GM19397 (cell line): ENCODE measurements around the gene KIFC3.
"Not testable (repeated sequence)": the region's sequence is repeated elsewhere in the genome, so short reads cannot be mapped to it uniquely, and the experiment has no call there.

Source experiments
- ATAC-seq: cut with Tn5 transposase; IDR thresholded peaks from one replicate; pipeline ENCODE4 v1.9.1; 2021; ENCODE audit warnings: mild to moderate bottlenecking, moderate library complexity; ENCODE audit not compliant: unreplicated experiment

The KIFC3 gene

DNA sequence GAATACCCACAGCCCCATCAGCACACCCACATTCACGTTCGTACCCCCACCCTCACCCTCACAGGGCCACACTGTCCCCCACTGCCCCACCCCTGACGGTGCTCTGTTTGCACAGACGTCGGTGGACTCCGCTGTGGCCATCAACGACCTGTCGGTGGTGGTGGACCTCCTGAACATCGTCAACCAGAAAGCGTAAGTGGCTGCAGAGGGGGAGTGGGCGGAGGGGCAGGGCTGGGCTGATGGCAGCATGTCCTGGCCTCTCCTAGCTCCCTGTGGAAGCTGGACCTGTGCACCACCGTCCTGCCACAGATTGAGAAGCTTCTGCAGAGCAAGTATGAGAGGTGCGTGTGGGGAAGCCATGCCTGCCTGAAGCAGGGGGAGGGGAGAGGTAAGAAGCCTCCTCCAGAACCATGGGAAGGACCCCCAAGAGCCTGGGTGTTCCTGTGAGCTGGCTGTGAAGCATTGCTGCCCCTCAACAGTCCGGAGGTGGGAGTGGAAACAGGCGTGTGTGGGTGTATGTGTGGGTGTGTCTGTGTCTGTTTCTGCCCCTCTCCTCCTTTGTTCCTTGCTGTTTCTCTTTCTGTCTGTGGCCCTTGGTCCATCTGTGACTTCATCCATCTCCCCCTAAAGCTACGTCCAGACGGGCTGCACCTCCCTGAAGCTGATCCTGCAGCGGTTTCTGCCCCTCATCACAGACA is 46.4 kb downstream of the KIFC3 start:
- no peak for ATAC-seq

DNA sequence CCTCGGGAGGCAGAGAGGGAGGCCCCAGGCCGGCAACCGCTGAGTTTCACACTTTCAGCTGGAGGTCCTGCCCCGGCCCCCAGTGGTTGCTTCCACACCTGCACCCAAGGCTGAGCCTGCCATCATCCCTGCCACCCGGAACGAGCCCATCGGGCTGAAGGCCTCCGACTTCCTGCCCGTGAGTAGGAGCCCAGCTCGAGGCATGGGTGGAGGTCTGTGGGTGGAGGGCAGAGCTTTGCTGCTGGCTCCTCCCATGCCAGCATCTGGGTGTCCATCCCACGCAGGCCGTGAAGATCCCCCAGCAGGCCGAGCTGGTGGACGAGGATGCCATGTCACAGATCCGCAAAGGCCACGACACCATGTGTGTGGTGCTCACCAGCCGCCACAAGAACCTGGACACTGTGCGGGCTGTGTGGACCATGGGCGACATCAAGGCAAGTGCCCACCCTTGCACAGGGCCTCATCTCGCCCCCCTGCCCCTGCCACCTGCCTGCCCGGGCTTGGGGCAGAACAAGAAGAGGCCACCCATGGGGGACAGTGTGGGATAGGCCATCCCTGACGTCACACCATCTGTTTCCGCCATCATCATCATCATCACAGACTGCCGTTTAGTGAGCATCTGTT is 47.1 kb downstream of the KIFC3 start:
- no peak for ATAC-seq

DNA sequence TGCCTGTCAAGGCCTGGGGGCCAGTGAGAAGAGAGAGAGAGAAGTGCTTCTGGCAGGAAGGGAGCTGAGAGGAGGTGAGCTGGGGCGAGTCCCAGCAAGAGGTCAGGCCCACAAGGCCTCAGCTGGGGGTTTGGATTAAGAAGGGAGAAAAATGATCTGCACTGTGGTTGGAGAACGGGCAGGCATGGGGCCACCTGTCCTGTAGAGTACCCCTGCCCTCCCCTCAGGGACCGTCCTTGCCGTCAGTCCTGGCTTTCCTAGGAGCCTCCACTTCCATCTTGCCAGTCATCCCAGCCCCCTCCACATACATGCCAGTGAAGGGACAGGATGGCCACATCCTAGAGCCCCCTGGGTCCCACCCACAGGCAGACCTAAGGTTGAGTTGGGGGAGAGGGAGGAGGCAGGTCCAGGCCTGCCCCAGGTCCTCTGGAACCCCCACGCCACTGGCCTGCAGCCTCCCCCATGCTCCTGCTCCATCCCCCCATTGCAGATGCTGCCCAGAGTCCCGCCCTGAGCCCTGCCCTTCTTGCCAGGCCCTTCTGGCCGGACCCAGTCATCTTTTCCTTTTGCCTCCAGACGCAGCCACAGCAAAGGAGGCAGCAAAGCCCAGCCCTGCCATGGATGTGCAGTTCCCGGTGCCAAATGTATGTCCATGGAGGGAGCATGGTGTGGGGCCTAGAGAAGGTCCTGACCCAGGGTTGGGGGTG is 47.8 kb downstream of the KIFC3 start:
- no peak for ATAC-seq

DNA sequence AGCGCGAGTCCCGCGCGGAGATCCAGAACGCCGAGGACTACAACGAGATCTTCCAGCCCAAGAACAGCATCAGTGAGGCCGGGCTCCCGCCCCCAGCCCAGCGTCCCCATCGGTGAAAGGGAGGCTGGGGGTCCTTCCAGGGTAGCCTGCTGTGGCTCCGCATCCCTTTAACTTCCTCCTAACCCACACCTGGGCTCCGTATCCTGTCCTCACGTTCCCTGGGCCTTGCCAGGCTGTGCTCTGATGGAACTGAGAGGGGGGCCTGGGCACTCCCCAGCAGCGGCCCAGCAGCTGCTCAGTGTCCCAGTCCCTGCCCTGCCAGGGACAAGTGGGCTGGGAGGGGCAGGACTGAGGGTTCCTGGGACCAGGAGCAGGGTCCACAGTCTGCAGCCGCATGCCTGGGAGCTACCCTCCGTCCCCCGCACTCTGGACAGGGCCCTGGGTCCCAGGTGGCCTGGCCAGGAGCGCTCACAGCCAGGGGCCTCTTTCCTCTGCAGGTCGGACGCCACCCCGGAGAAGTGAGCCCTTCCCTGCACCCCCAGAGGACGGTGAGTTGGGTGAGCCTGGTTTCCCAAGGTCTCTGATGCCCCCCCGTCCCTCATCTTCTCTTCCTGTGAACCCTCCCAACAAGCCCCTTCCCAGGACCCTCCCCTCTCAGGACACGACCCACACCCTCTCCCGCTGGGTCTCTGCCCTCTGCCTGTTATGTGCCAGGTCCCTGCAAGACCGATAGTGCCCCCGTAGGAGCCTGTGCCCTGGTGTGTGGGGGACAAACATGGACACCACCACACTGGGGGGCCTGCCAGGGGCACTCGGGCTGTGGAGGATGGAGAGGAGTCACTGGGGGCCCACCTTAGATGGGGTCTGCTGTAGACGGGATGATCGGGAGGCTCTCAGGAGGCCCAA is 48.6 kb downstream of the KIFC3 start:
- no peak for ATAC-seq

DNA sequence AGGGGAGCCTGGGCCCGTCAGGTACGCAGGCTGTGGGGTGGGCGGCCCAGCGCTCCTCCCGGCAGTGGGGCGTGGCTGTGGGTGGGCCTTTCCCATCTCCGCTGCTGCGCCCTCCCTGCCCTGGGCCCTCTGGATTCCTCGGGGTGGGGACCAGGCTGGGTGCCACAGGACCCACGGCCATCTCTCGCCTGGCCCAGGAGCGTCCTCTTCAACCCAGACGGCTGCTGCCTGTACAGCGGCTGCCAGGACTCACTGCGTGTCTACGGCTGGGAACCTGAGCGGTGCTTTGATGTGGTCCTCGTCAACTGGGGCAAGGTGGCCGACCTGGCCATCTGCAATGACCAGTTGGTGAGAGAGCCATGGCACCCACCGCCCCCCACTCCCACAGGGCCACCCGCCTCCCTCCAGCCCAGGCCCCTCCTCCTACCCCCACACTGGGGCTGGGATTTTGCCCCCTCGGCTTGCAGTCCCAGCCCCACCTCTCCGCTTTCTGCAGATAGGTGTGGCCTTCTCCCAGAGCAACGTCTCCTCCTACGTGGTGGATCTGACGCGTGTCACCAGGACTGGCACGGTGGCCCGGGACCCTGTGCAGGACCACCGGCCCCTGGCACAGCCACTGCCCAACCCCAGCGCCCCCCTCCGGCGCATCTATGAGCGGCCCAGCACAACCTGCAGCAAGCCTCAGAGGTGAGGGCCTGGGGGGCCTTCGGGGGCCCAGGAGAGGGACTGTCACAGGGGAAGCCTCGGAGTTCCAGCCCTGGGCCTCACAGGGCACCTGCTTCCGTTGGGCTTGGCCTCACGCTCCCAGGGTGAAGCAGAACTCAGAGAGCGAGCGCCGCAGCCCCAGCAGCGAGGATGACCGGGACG is 49.5 kb downstream of the KIFC3 start:
- no peak for ATAC-seq

DNA sequence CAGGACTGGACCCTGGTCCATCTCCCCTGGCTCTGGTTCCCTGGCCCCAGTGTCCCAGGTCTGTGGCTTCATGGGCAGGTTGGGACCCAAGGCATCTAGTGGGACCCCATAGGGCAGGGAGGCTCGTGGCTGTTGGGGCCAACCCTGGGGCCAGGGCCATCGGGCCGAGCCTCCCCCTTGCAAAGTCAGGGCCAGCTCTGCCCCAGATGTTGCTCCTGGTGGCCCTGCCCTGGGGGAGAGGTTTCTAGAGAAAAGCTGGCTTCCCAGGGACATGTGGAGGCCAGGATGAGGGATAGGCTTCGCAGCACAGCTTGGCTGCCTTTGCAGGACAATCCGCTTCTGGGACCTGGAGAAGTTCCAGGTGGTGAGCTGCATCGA is 50.1 kb downstream of the KIFC3 start:
- no peak for ATAC-seq

DNA sequence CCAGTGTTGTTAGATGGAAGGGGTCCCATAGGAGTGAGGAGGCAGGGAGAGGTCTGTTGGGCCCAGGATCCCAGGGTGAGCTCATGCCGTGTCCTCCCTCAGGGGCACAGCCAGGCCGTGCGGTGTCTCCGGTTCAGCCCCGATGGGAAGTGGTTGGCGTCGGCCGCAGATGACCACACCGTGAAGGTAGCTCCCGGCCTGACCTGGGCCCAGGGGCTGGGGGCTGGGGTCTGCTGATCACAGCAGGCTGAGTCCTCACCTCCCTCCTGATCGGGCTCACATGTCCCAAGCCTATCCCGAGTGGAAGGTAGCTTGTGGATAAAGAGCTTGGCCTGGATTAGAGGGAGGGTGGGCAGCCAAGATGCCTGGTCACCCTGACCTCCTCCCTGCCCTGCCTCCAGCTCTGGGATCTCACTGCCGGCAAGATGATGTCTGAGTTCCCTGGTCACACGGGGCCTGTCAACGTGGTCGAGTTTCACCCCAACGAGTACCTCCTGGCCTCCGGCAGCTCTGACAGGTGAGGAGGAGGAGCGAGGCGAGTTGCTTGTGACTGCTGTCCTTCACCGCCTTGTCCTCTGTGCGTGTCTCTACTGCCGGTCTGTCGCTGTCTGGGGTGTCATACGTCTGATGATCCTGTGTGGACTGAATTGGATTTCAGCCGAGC is 50.6 kb downstream of the KIFC3 start:
- no peak for ATAC-seq

DNA sequence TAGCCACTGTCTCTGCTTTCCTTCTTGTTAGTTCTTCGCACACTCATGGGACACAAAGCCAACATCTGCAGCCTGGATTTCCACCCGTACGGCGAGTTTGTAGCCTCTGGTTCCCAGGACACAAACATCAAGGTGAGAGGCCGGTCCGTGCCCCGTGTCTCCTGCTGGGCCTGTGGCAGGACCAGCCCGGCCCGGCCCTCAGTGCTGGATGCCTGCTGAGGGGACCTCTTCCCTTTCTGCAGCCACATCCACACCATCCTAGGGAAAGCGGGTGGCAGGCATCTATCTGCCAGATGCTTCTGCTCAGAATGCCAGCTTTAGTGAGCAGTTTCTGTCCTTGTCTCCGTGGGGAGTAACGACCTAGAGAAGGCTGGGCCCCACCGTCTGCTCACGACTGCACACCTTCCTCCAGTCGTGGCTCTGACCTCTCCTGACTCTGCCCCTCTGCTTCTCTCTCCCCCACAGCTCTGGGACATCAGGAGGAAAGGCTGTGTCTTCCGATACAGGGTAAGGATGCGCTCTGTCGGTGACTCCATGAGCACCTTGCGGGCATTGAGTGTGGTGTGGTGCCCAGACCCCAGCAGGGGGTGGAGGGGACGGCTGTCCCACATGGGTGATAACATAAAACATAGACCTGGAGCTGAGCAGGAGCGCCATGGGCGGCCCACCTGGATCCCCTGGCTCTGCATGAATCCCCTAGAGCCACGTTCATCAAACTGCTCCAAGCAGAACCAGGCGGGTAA is 51.3 kb downstream of the KIFC3 start:
- no peak for ATAC-seq

DNA sequence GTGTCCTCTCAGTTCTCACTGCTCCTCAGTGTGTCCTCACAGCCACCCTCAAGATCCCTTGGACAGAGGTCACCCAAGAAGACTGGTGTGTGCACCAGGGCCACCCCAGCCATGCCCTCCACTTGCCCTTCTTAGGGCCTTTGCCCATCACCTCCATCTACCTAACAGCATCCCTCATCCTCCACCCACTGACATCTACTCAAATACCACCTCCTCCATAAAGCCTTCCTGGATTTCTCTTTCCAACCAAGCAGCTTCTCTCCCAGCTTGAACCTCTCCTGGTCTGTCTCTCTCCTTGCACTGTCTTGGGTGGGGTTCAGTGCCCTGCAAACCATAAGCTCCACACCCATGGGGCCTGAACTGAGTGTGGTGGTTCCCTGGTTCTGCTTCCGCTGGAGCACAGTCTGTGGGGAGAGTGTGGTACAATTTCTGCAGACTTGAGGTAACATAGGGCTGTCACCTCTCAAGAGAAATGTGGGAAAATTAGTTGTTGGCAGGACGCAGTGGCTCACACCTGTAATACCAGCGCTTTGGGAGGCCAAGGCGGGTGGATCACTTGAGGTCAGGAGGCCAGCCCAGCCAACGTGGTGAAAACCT is 52.3 kb downstream of the KIFC3 start:
- no peak for ATAC-seq

DNA sequence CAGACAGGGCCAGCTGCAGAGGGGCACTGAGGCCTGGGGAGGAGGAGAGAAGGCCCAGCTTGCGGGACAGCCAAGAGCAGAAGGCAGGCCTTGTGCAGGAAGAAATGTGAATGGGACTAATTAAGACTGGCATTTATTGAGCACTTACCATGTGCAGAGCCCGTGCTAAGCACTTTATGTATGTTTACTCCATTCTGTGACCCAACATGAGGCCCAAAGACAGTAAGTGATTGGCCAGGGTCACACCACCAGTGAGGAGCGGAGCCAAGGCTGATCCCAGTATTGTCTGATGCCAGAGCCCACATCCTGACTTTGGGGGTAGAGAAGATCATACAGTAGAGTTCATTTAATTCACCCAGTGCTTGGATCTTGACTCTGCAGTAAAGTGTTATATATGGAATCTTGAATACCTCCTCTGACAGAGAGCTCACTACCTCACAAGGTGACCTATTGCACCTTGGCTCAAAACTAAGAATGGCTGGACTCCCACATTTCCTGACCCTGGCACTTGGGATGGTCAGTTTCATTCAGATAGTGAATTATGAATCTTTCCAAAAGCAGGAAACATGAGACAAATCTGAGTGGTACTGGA is 53.1 kb downstream of the KIFC3 start:
- no peak for ATAC-seq

DNA sequence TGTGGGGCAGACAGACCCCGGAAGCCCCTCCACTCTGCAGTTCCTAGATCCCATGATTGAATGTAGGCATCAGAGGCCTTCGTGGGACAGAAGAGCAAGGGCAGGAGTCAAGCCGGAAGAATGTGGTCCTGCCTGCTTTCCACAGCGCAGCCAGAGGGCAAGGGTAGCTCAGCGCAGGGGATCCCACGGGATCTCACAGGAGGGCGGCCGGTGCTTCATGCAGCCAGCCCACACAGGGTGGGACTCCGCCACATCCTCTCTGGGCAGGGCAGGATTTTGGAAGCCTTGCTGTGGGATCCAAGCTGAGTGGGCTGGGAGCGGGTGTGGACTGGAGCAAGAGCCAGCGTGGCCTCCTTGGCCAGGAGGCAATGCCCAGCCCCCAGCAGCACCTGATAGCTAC is 53.7 kb downstream of the KIFC3 start:
- ATAC-seq: no peak

DNA sequence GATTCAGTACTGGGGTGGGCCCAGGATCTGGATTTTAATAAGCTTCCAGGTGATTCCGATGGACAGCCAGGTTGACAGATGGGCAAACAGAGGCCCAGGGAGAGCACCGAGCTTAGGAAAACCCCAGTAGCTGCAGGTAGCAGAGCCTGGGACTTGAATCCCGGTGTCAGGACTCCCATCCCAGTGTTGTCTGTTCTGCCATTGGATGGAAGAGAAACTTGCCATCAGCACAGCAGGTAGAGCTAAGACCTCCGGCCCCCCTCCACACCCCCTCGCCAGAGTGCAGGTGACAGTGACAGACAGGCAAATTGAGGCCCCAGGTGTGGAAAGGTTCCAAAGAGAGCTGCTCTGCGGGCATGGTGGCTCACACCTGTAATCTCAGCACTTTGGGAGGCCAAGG is 54.3 kb downstream of the KIFC3 start:
- no peak for ATAC-seq

DNA sequence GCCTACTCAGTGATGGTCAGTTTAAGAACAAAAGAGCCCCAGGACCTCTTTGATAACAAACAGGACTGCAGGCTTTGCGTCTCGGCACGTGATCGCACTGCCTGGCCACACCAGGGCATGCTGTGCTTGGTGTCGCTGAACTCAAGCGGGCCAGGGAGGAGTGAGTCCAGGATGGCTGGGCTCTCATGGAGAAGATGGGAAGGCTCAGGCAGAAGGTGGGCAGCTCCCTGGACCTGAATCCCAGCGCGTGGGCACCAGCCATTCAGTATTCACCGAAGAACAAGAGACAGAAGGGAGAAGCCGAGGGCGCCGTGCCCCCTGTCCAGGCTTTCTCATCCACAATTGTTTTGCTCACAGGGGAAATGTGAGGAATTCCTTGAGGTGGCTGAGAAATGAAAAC is 54.8 kb downstream of the KIFC3 start:
- no peak for ATAC-seq

DNA sequence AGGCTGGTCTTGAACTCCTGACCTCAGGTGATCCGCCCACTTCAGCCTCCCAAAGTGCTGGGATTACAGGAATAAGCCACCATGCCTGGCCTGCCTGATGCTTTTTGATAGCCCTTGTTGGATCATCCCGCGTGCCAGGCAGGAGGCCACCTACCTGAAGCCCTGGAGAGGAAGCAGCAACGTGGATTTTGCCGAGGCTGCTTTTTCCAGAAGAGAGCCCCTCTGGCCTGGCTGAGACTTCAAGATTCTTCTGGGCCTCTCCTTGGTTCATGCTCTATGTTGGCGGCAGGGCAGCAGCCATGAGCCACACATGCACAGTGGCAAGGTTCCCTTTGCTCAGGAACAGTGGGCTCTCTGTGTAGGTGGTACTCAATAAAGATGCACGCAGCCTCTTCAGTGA is 55.2 kb downstream of the KIFC3 start:
- no peak for ATAC-seq

DNA sequence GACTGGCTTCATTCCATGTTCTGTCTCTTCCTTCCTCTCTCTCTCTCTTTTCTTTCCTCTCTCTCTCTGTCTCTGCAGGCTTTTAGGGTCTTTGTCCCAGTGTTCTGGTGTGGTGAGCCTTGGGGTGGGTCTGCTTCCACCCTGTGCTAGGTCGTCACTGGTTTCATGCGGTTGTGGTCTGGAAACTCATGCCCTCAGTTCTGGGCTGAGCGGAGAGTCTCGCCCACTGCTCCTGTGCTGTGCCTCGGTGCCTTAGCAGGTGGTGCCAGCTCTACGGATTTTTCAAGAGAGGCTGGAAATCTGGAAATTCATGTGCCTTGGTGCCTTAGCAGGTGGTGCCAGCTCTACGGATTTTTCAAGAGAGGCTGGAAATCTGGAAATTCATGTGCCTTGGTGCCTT is 56.0 kb downstream of the KIFC3 start:
- ATAC-seq: not testable (repeated sequence)

DNA sequence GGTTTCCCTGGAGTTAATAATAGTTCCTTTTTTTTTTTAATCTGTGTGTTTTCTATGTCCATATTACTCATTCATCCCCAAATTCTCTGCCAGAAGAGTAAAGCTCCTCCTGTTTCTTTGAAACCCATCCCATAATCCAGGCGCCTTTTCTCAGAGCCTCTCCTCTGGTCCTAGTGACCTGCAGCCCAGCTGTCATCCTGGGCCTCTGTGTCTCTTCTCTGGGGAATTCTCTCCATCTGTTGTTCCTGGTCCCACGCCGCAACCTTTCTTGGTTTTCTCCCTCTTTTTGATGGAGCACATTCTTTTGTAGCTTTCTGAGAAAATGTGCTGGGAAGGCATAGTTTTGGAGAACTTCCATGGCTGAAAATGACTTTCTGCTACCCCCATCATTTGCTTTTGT is 56.5 kb downstream of the KIFC3 start:
- ATAC-seq: no peak

DNA sequence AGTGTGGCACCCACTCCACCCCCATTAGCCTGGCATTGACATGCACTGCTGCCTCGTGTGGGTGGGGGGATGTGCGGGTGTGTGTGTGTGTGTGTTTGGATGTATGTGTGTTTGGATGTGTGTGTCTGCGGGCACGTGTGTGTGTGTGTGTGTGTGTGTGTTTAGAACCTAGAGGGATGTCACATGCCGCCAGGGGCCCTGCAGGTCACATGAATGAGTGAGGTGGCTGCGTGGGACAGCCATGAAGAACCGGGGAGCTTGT is 57.7 kb downstream of the KIFC3 start:
- ATAC-seq: no peak

DNA sequence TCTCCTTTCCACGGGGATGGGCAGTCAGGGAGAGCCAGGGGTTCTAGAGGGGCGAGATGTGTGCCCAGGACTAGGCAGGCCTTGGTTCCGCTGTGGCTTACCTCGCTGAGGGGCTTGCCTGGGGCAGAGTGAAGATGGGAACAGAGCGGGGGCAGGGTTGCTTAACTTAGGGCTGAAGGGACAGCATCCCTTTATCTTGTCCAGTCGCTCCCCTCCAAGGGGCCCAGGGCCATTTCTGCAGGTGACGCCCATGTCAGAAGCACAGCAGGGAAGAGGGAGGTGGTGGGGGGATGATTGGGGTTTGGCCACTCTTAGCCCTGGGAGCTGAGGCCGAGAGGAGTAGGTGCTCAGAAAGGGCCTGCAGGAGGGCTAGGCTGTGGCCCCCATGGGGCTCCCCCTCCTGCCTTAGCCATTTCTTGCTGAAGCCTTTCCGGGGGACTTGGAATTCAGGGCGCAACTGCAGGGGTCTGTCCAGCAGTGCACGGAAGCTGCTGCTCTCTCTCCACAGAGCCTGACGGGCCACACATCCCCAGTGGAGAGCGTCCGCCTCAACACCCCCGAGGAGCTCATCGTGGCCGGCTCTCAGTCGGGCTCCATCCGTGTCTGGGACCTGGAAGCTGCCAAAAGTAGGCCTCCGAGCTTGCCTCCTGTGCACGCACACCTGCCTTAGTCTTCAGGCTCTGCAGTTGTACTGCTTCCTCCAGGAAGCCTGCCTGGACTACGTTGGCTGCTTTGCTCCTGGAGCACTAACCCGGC is 58.2 kb downstream of the KIFC3 start:
- ATAC-seq: no peak
